ENCODE results near the gene SUB1. TPM values are rescaled to one million over a fixed set of nuclear protein-coding genes. Genes with fewer than 3 reads are reported as not detected.

Gene SUB1
- total RNA-seq, 4 donors from 2014 or later: 42.0 to 287 (median 127) TPM

DNA sequence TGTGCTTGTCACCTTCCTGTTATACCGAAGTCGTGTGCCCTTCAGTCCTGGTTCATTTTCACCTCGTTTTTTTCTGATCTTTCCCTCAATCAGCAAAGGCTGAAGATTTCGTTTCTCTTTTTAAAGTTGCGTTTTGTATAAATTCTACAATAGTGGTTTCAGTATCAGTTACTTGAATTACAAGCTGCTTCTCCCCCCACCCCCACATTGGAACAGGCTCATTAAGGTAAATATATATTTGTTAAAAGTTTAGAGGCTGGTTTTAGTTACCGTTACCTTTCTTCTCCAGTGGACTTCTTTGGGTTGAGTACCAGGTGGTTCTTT is 881 bp downstream of the SUB1 start:
- intact Hi-C loops (cut with DNase I; ENCODE audit: low total_unique reads): no loop called here
- Histone ChIP-seq H3K4me3 (peak overlapping the region; percentile 88 to 97), H3K4me1 (peaks cover 0 to 5% of the 10 kb centered on the region in 2 donors), H3K9me3 (peaks cover 0 to 6% of the 10 kb centered on the region in 2 donors), H3K36me3 (no peaks in the 10 kb centered on the region), H3K27ac (peak overlapping the region; percentile 98 to 99), H3K27me3 (no peaks in the 10 kb centered on the region)
- DNase-seq: no peak
- TF ChIP-seq POLR2A (IDR thresholded peaks at IDR 0.05): no peak
- no peak for TF ChIP-seq CTCF (IDR thresholded peaks at IDR 0.05)

- H3K27ac ChIP-seq: peak overlapping the region; percentile 98 to 99
- H3K4me3 ChIP-seq: peak overlapping the region in 1 of 2 donors; percentile 88
- DNase-seq: no peak
- no peaks in the 10 kb centered on the region for H3K36me3 ChIP-seq
- intact Hi-C loops (cut with DNase I; ENCODE audit: low total_unique reads): no loop called here
- H3K27me3 ChIP-seq: no peaks in the 10 kb centered on the region
- peaks cover 0 to 6% of the 10 kb centered on the region in 2 donors for H3K9me3 ChIP-seq
- TF ChIP-seq POLR2A (IDR thresholded peaks at IDR 0.05): no peak
- no peak for TF ChIP-seq CTCF (IDR thresholded peaks at IDR 0.05)
- peaks cover 0 to 5% of the 10 kb centered on the region in 2 donors for H3K4me1 ChIP-seq
These were observed 1.8 kb downstream of the SUB1 start for GRCh38 chr5:32587067-32587551.

- H3K4me1 ChIP-seq: peaks cover 0 to 5% of the 10 kb centered on the region in 2 donors
- H3K27ac ChIP-seq: no peak overlapping the region
- H3K36me3 ChIP-seq: no peaks in the 10 kb centered on the region
- no peak overlapping the region for H3K4me3 ChIP-seq
- intact Hi-C loops (cut with DNase I; ENCODE audit: low total_unique reads): no loop called here
- DNase-seq: no peak
- peaks cover 0 to 6% of the 10 kb centered on the region in 2 donors for H3K9me3 ChIP-seq
- no peaks in the 10 kb centered on the region for H3K27me3 ChIP-seq
- TF ChIP-seq CTCF (IDR thresholded peaks at IDR 0.05): no peak
- no peak for TF ChIP-seq POLR2A (IDR thresholded peaks at IDR 0.05)
These were observed 4.1 kb downstream of the SUB1 start for GRCh38 chr5:32589416-32589815.

DNA sequence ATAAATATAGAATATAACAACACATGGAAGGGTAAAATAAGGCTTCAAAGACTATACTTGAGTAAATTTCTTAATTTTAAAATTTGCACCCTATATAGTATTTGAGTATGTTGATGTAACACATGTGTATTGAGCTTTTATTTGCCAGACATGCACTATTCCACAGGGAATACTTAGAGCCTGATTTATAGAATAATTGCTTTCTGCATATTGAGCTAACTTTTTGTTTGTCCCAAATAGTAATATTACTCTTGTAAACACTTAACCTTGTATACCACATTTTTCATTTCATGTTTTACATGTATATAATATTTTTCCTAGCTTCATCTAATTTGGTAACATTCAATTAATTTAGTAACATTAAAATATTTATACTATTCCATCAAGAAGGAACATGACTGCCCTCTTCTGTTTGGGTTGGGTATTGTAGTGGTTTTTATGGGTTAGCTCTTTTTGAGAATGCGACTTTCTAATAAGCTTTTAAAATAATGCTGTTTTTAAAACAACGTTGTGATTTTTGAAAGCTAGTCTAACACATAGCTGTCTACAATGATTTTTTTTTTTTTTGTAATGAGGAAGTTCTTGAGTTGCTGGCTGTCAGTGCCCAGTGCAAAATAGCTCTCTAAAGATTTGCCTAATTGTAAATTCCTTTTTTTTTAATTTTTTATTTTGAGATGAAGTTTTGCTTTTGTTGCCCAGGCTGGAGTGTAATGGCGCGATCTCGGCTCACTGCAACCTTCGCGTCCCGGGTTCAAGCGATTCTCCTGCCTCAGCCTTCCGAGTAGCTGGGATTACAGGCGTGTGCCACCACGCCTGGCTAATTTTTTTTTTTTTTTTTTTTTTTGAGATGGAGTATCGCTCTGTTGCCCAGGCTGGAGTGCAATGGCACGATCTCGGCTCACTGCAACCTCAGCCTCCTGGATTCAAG is 4.8 kb downstream of the SUB1 start:
- peak; percentile 64 to 79 (median 72) for TF ChIP-seq CTCF (IDR thresholded peaks at IDR 0.05)
- no peak for TF ChIP-seq POLR2A (IDR thresholded peaks at IDR 0.05)
- Histone ChIP-seq H3K27me3 (no peaks in the 10 kb centered on the region), H3K9me3 (no peaks in the 10 kb centered on the region), H3K36me3 (no peaks in the 10 kb centered on the region), H3K4me3 (no peak overlapping the region), H3K27ac (no peak overlapping the region), H3K4me1 (peaks cover 0 to 5% of the 10 kb centered on the region in 2 donors)
- peak in 1 of 2 donors; percentile 57 for DNase-seq
- intact Hi-C loops (cut with DNase I; ENCODE audit: low total_unique reads): loop anchor here (5.0 to 10.0 kb wide), 2 partner anchors 103 to 275 kb away; partner anchors contain the start of gene MTMR12

DNA sequence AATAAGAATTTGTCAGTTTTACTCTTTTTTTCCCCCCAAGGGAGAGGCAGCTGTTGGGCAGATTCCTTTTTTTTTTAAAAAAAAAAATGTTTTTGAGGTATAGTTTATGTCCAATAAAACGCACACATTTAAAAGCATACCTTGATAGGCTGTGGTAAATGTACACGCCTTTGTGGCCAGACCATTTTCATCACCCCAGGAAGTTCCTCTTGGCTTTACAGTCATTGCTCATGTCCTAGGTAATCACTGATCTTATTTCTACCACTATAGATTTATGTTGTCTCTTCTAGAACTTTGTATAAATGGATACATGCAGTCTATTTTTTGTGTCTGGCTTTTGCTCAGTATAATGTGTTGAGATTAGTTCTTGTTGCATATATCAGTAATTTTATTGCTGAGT is 9.8 kb downstream of the SUB1 start:
- no peak for TF ChIP-seq CTCF (IDR thresholded peaks at IDR 0.05)
- no peak for DNase-seq
- intact Hi-C loops (cut with DNase I; ENCODE audit: low total_unique reads): loop anchor here (10.0 kb wide), 1 partner anchor 280 kb away; the partner anchor contains the start of gene MTMR12
- H3K27me3 ChIP-seq: no peaks in the 10 kb centered on the region
- no peaks in the 10 kb centered on the region for H3K9me3 ChIP-seq
- no peak overlapping the region for H3K4me3 ChIP-seq
- no peak overlapping the region for H3K27ac ChIP-seq
- H3K36me3 ChIP-seq: no peaks in the 10 kb centered on the region
- H3K4me1 ChIP-seq: peaks cover 0 to 12% of the 10 kb centered on the region in 2 donors

Measured in uterus (tissue), 4 donors.